Central memory CD8-positive, alpha-beta T cell (primary cell): ENCODE results near the gene PCMT1.

ENCODE experiments used
- ATAC-seq: fragments of 150-1000 bp; cut with Tn5 transposase; replicated peaks from 2 replicates; pipeline ENCODE4 v1.10.0; 2022; ENCODE audit warnings: mild to moderate bottlenecking, moderate FRiP score, moderate number of reproducible peaks; ENCODE audit not compliant: poor library complexity, severe bottlenecking; ENCODE audit errors: extremely low read depth
- DNase-seq, 2 donors: peaks; one replicate each; pipeline ENCODE4 v3.0.0; 2021; ENCODE audit warnings: low spot score in 2 of 2
- H3K27ac Mint-ChIP-seq: one replicate; pipeline ENCODE4 v1.8.0; 2022; ENCODE audit warnings: low read depth, mild to moderate bottlenecking, moderate library complexity, mixed read lengths
- H3K27me3 Mint-ChIP-seq: one replicate; pipeline ENCODE4 v1.8.0; 2022; ENCODE audit warnings: mixed read lengths
- H3K36me3 Mint-ChIP-seq: one replicate; pipeline ENCODE4 v1.8.0; 2022; ENCODE audit warnings: mild to moderate bottlenecking, moderate library complexity, mixed read lengths; ENCODE audit not compliant: insufficient read depth
- H3K4me1 Mint-ChIP-seq: one replicate; pipeline ENCODE4 v1.8.0; 2022; ENCODE audit warnings: mixed read lengths
- H3K4me3 Mint-ChIP-seq: one replicate; pipeline ENCODE4 v1.8.0; 2022; ENCODE audit warnings: mild to moderate bottlenecking, moderate library complexity, mixed read lengths
- H3K9me3 Mint-ChIP-seq: one replicate; pipeline ENCODE4 v1.8.0; 2022; ENCODE audit warnings: mixed read lengths

PCMT1 gene

GRCh38 chr6:149854532-149854931 is 105.0 kb downstream of the PCMT1 start:
- no peak overlapping the region for H3K4me3 Mint-ChIP-seq
- no peaks in the 10 kb centered on the region for H3K4me1 Mint-ChIP-seq
- DNase-seq (no peak), ATAC-seq (no peak)
- no peaks in the 10 kb centered on the region for H3K9me3 Mint-ChIP-seq
- H3K27ac Mint-ChIP-seq, result no peak overlapping the region
- H3K36me3 Mint-ChIP-seq, result no peaks in the 10 kb centered on the region
- peaks cover 10% of the 10 kb centered on the region for H3K27me3 Mint-ChIP-seq

- DNase-seq, result no peak
Measured at GRCh38 chr6:149855040-149855654, 105.6 kb downstream of the PCMT1 start.

GRCh38 chr6:149855741-149856140 is 106.2 kb downstream of the PCMT1 start:
- Mint-ChIP-seq H3K36me3 (no peaks in the 10 kb centered on the region), H3K27me3 (peaks cover 16% of the 10 kb centered on the region), H3K27ac (no peak overlapping the region), H3K9me3 (no peaks in the 10 kb centered on the region), H3K4me3 (no peak overlapping the region), H3K4me1 (no peaks in the 10 kb centered on the region)
- DNase-seq, result no peak
- no peak for ATAC-seq

More at GRCh38 chr6:149855040-149855654, 105.6 kb downstream of the PCMT1 start:
- Mint-ChIP-seq H3K27me3 (peaks cover 10% of the 10 kb centered on the region), H3K4me3 (no peak overlapping the region), H3K27ac (no peak overlapping the region), H3K9me3 (no peaks in the 10 kb centered on the region), H3K36me3 (no peaks in the 10 kb centered on the region), H3K4me1 (no peaks in the 10 kb centered on the region)
- ATAC-seq, result no peak

DNA sequence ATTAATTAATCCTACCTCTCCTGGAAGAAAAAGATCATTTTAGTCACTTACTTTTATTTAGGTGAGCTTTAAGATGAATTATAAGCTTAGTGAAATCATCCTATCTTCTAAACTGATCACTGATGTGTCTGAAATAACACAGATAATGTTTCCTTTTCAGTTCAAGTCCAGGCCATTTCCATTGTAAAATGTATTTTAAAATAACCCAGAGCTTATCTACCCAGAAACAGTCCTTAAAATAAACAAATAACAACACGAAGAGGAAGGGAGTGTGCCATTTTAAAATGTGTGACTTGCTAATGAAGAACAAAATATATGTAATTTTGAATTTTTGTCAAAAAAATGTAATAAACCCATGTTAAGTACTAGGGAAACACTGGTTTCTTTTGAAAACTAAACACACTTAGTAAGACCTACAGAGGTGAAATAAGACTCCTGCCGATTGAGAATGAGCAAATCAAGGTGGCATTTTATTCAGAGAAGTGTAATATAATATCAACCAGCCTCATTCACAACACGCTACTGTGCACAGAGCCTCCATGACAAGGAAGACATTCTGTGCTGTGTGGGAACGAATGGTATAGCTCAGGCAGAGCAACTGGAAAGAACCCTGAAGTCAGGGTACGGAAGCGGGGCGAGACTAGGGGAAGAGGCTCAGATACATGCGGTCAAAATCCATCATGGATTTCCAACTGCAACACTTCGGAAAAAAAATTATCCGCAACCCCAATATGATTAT is 106.9 kb downstream of the PCMT1 start:
- no peak for ATAC-seq
- Mint-ChIP-seq H3K4me1 (no peaks in the 10 kb centered on the region), H3K36me3 (no peaks in the 10 kb centered on the region), H3K27me3 (peaks cover 22% of the 10 kb centered on the region), H3K9me3 (no peaks in the 10 kb centered on the region), H3K27ac (no peak overlapping the region), H3K4me3 (no peak overlapping the region)
- no peak for DNase-seq

- Mint-ChIP-seq H3K27me3 (peaks cover 23% of the 10 kb centered on the region), H3K4me3 (no peak overlapping the region), H3K36me3 (no peaks in the 10 kb centered on the region), H3K27ac (no peak overlapping the region), H3K9me3 (no peaks in the 10 kb centered on the region), H3K4me1 (no peaks in the 10 kb centered on the region)
- ATAC-seq (no peak), DNase-seq (no peak)
Measured at GRCh38 chr6:149857541-149857940, 108.0 kb downstream of the PCMT1 start.

DNA sequence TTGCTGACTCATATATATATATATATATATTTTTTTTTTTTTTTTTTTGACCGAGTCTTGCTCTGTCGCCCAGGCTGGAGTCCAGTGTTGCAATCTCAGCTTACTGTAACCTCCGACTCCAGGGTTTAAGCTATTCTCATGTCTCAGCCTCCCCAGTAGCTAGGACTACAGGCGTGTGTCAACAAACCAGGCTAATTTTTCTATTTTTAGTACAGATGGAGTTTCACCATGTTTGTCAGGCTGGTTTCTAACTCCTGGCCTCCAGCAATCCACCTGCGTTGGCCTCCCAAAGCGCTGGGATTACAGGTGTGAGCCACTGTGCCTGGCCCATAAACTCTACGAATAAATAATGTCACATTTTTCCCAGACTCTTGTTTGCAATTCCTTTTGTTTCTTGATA is 109.8 kb downstream of the PCMT1 start:
- no peak for DNase-seq
- no peak for ATAC-seq
- Mint-ChIP-seq H3K27me3 (peaks cover 21% of the 10 kb centered on the region), H3K36me3 (peaks cover 2% of the 10 kb centered on the region), H3K9me3 (no peaks in the 10 kb centered on the region), H3K4me1 (peaks cover 6% of the 10 kb centered on the region), H3K4me3 (no peak overlapping the region), H3K27ac (no peak overlapping the region)

GRCh38 chr6:149859938-149860337 is 110.4 kb downstream of the PCMT1 start:
- H3K4me1 Mint-ChIP-seq, result peaks cover 6% of the 10 kb centered on the region
- H3K27me3 Mint-ChIP-seq, result peaks cover 15% of the 10 kb centered on the region
- ATAC-seq (no peak), DNase-seq (no peak)
- H3K36me3 Mint-ChIP-seq, result peaks cover 4% of the 10 kb centered on the region
- H3K4me3 Mint-ChIP-seq, result no peak overlapping the region
- H3K27ac Mint-ChIP-seq, result no peak overlapping the region
- no peaks in the 10 kb centered on the region for H3K9me3 Mint-ChIP-seq

GRCh38 chr6:149860513-149860833 is 110.9 kb downstream of the PCMT1 start:
- Mint-ChIP-seq H3K9me3 (no peaks in the 10 kb centered on the region), H3K36me3 (peaks cover 4% of the 10 kb centered on the region), H3K4me3 (no peak overlapping the region), H3K27me3 (peaks cover 13% of the 10 kb centered on the region), H3K27ac (no peak overlapping the region), H3K4me1 (peaks cover 6% of the 10 kb centered on the region)
- DNase-seq (no peak), ATAC-seq (no peak)
